Kidney glomerular epithelial cell (primary cell): ENCODE results near the gene EHF.

Source experiments
- DNase-seq: peaks from one replicate; lab custom pipeline; 2025; lab: John Stamatoyannopoulos, UW

Gene EHF

DNA sequence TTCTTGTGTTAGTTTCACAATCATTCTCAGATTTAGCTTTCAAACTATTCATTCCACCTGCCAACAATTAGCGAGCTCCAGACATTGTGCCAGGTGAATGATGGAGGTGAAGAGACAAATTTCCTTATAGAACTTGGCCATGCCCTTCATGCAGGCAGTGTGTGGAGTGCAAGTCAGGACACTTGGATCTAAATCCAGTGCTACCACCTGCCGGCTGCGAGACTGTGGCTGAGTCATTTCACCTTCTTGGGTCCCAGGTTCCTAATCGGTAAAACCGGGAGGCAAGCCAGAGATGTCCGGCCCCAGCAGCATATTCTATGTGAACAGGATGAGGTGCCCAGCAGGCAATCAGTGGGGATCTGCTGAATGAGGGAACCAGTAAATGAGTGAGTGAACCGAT is 18.6 kb upstream of the EHF start:
- no peak for DNase-seq

DNA sequence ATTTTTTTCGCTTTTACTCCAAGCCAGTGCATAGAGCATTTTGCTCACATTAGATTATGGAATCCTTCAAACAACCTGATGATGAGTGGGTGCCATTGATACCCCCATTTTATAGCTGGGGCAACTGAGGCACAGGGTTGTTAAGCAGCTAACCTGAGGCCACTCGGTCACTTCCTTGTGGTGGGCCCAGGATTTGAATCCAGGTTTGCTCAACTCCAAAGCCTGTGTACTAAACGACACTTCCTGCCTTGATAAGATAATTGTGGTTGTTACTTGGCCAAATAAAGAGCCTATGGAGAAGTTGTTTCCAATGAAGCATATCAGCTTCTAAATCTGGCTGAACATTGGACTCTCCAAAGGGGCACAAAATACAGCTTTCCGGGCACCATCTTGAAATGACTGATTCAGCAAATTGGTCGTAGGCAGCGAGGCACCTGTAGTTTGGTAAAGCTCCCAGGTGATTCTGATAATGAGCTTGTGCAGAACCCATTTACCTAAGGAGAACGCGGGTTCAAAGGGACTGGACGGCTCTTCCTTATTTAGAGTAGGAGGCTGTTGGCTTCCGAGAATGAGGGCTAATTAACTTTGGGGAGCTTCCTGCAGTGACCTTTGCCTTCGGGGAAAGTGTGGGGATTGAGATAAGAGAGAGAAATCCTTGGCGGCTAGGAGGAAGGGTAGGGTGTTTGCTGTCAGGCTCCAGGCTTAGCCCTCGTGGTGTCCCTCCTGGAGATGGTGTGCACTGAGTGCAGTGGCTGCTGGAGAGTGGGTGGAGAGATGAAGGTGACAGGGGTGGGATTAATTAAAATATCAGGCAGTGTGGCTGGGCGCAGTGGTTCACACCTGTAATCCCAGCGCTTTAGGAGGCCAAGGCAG is 17.5 kb upstream of the EHF start:
- no peak for DNase-seq

DNA sequence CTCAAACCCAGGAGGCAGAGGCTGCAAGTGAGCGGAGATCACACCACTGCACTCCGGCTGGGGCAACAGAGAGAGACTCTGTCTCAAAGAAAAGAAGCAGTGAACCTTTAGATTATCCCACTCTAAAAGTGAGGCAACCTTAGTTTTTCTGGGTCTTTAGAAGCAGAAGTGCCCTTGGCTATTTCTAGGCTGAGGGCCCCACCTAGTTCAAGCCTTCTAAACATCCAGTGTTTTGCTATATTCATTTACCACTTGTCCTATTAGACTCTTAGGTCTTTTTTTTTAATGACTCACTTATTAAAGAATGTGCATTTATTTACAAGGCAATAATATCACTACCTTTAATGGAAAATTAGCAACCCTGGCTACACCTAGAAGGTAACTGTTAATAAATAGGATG is 16.7 kb upstream of the EHF start:
- no peak for DNase-seq

- no peak for DNase-seq
Observed at GRCh38 chr11:34604911-34605310, 16.0 kb upstream of the EHF start.

DNA sequence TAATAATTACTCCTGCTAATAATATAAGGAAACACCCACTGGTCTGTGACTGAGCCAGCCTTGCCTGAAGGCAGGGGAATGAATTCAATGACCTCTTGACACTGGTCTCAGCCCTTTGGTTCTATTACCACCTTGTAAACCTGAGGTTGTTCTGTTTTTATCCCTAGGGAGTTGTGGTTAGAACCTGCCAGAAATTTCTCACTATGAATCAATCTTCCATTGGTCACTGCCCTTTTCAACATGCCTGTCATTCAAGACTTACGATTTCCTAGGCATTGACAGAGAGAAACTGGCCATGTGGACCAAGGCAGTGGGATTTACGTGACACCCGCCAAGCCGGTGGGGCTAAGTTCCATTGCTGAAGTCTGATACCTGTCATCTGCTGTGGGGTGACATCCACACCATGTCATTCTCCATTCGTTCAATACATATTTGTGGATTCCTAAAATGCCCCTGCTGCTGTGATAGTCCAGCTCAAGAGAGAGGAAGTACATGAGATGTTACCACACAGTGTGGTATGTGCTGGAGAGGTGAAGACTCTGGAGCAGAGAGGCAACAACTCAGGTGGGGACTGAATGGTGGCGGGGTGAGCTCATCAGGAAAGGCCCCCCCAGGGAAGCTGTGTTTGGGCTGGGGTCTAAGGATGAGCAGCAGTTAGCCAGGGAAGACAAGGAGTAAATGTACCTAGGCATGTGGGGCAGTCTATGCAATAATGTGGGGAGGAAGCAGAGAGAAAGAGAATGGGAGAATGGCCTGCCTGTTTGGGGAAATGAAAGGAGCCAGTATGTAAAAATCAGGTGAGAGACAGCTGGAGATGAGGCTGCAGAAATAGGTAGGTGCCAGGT is 15.2 kb upstream of the EHF start:
- DNase-seq, result no peak

GRCh38 chr11:34606326-34607120 is 14.4 kb upstream of the EHF start:
- DNase-seq, result no peak

DNA sequence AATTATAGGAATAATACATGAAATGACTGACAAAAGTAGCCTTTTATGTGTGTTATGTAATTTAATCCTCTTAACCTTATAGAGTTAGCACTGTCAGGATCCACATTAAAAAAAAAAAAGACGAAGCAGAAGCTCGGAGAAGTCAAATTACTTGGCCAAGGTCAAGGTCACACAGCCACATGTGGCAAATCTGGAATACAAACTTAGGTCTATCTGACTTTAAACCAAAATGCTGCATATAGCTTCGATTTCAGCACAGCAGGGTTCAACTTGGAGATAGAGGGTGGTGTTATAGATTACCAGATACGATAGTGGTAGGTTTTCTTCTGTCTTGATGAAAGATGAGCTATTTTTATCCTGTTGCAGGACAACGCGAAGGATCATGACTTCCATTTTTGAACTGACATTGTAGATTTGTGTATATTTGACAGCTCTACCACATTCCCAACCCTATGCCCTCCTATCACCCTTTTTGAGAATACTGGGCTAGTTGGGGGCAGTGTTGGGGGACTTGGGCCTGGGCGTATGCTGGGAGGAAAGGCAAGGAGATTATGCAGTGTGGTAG is 11.6 kb upstream of the EHF start:
- DNase-seq, result no peak

DNA sequence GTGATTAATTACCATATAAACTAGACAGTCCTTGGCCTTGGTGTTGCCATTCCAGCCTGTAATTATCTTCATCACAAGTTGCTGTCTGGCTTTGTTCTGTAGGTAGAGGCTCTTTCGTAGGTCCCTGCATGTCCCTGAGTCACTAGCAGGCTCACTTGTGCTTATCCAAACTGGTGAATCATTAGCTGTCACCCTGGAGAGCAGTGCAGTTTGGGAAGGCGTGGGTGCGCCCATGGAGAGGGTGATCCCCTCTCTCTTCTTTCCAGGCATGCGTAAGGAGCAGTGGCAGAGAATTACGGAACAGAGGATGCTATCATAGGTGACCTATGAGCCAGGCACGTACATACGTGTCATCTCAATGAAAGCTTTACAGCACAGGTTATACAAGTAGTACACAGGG is 11.0 kb upstream of the EHF start:
- DNase-seq, result peak; percentile 40

- DNase-seq, result no peak
Observed at GRCh38 chr11:34610324-34611041, 10.4 kb upstream of the EHF start.

DNA sequence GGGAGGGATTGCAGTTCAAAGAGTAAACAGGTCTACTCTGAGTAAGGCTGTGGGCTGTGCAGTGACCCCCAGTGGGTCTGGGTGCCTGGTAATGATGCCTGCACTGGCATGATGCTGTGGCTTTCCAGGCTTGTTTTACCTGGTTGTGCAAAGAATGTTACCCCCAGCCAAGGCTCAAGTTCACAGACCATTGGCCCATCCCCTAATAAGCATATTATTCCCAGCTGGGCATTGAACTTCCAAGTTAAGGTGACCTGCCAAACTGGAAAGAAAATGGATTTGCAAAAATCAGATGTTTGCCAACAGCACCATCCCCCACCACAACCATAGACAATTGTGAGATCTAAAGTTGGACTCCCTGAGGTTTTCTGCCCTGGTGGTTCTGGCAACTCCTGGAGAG is 7.9 kb upstream of the EHF start:
- DNase-seq, result peak; percentile 61

DNA sequence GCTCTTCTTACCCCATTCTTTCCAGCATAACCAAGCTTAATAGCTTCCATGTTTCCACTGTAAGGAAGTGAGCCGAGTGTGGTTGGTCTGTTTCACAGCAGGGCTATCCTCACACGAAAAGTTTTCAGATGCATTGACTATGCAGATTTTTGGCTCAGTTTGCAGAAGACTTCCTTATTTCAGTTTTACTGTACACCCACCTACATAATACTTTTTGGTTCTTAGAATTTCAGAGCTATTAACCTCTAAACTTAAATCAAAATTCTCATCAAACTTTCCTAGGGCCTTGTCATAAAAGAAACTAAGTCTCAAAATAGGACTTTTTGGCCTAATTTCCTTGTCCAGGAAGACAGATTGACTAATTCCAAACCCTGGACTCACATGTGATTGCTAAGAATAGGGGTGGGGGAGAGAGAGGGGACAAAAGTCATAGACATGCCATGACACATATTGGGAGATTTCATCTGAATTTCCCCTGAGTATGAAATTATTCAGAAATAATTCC is 7.3 kb upstream of the EHF start:
- DNase-seq, result no peak

GRCh38 chr11:34614344-34615104 is 6.4 kb upstream of the EHF start:
- no peak for DNase-seq

GRCh38 chr11:34616086-34616485 is 4.8 kb upstream of the EHF start:
- DNase-seq, result no peak

- no peak for DNase-seq
Observed at GRCh38 chr11:34616830-34617504, 3.9 kb upstream of the EHF start.

GRCh38 chr11:34618406-34618805 is 2.5 kb upstream of the EHF start:
- no peak for DNase-seq

- no peak for DNase-seq
Observed at GRCh38 chr11:34619062-34619516, 1.8 kb upstream of the EHF start.

DNA sequence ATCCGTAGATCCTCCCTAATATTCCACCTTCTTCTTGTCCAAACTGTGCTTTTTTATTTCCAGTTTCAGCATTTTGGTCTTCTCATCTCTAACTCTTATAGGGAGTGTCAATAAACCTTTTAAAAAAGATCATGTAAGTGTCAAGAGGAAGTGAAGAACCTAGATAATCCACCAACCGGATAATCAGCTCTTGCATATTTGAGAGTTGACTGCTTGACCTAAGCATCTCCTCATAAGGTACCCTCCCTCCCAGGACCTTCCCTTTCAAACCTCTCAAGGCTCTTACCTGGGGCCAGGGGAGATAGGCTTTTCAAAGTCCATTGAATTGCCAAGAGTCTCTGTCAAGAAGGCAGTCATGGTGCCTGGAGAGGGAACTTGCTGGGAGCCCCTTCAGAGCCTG is 691 bp upstream of the EHF start:
- DNase-seq, result no peak

GRCh38 chr11:34621876-34622275 is 983 bp downstream of the EHF start:
- no peak for DNase-seq

- DNase-seq, result no peak
Observed at GRCh38 chr11:34623463-34623862, 2.6 kb downstream of the EHF start.

DNA sequence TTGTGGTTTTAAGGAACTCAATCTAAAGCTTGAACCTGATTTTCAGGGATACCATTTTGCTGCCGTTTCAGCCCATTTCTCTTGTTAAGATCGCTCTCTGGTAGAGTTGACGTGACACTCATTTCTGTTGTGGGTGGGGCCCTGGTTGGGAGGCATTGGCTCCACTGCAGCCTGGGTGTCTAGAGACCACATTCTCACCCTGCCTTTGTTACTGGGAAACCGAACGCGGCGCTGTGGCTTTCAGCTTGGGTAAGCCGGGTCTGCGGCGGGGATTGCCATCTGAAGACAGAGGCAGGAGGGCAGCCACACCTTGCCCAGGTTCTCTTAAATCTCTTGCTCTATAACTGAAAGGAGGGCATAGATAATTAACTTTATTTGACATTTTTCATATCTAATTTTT is 3.2 kb downstream of the EHF start:
- DNase-seq, result no peak
